HG03039 (cell line): ENCODE data around the gene DAB1.

Experiments used
- ATAC-seq: cut with Tn5 transposase; IDR thresholded peaks from one replicate; pipeline ENCODE4 v1.9.1; 2021; ENCODE audit warnings: mild to moderate bottlenecking, moderate library complexity; ENCODE audit not compliant: unreplicated experiment

Gene DAB1

GRCh38 chr1:57279909-57280666 is 143.8 kb downstream of the DAB1 start:
- ATAC-seq, result no peak

GRCh38 chr1:57278558-57278957 is 145.3 kb downstream of the DAB1 start:
- ATAC-seq, result no peak

GRCh38 chr1:57277681-57278080 is 146.2 kb downstream of the DAB1 start:
- ATAC-seq, result no peak

- no peak for ATAC-seq
Observed at GRCh38 chr1:57276918-57277317, 146.9 kb downstream of the DAB1 start.

- no peak for ATAC-seq
Observed at GRCh38 chr1:57272601-57273000, 151.3 kb downstream of the DAB1 start.

- ATAC-seq, result no peak
Observed at GRCh38 chr1:57272150-57272549, 151.7 kb downstream of the DAB1 start.

- ATAC-seq, result no peak
Observed at GRCh38 chr1:57270927-57271698, 152.7 kb downstream of the DAB1 start.

- ATAC-seq, result no peak
Observed at GRCh38 chr1:57269630-57270225, 154.1 kb downstream of the DAB1 start.

GRCh38 chr1:57265104-57265503 is 158.8 kb downstream of the DAB1 start:
- ATAC-seq, result no peak

GRCh38 chr1:57262472-57262871 is 161.4 kb downstream of the DAB1 start:
- no peak for ATAC-seq

- no peak for ATAC-seq
Observed at GRCh38 chr1:57258557-57259325, 165.1 kb downstream of the DAB1 start.

- no peak for ATAC-seq
Observed at GRCh38 chr1:57255945-57256344, 167.9 kb downstream of the DAB1 start.

- no peak for ATAC-seq
Observed at GRCh38 chr1:57254022-57254421, 169.8 kb downstream of the DAB1 start.

GRCh38 chr1:57252597-57253294 is 171.1 kb downstream of the DAB1 start:
- no peak for ATAC-seq

- no peak for ATAC-seq
Observed at GRCh38 chr1:57250021-57250420, 173.8 kb downstream of the DAB1 start.

GRCh38 chr1:57249511-57249910 is 174.3 kb downstream of the DAB1 start:
- ATAC-seq, result no peak

GRCh38 chr1:57248830-57249229 is 175.0 kb downstream of the DAB1 start:
- no peak for ATAC-seq

- no peak for ATAC-seq
Observed at GRCh38 chr1:57238233-57238781, 185.6 kb downstream of the DAB1 start.

- no peak for ATAC-seq
Observed at GRCh38 chr1:57235730-57236510, 187.9 kb downstream of the DAB1 start.
